GM18951 (cell line): ENCODE data around the gene PRSS23.
"Not testable (repeated sequence)": the region's sequence is repeated elsewhere in the genome, so short reads cannot be mapped to it uniquely, and the experiment has no call there.

Experiments
- POLR2A ChIP-seq: IDR thresholded peaks from 4 replicates; pipeline ENCODE4 v1.6.1; 2011; ENCODE audit warnings: mild to moderate bottlenecking; ENCODE audit not compliant: insufficient read length, insufficient read depth; ENCODE audit errors: extremely low read depth
- in situ Hi-C: fragments of 300-500 bp; cut with MboI; formaldehyde crosslinking; loops from one replicate; pipeline ENCODE4 v1.12.0; 2022; ENCODE audit warnings: low sequenced_read_pairs, mixed read lengths, inconsistent platforms; ENCODE audit not compliant: unreplicated experiment

Gene PRSS23, protein sequence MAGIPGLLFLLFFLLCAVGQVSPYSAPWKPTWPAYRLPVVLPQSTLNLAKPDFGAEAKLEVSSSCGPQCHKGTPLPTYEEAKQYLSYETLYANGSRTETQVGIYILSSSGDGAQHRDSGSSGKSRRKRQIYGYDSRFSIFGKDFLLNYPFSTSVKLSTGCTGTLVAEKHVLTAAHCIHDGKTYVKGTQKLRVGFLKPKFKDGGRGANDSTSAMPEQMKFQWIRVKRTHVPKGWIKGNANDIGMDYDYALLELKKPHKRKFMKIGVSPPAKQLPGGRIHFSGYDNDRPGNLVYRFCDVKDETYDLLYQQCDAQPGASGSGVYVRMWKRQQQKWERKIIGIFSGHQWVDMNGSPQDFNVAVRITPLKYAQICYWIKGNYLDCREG

DNA sequence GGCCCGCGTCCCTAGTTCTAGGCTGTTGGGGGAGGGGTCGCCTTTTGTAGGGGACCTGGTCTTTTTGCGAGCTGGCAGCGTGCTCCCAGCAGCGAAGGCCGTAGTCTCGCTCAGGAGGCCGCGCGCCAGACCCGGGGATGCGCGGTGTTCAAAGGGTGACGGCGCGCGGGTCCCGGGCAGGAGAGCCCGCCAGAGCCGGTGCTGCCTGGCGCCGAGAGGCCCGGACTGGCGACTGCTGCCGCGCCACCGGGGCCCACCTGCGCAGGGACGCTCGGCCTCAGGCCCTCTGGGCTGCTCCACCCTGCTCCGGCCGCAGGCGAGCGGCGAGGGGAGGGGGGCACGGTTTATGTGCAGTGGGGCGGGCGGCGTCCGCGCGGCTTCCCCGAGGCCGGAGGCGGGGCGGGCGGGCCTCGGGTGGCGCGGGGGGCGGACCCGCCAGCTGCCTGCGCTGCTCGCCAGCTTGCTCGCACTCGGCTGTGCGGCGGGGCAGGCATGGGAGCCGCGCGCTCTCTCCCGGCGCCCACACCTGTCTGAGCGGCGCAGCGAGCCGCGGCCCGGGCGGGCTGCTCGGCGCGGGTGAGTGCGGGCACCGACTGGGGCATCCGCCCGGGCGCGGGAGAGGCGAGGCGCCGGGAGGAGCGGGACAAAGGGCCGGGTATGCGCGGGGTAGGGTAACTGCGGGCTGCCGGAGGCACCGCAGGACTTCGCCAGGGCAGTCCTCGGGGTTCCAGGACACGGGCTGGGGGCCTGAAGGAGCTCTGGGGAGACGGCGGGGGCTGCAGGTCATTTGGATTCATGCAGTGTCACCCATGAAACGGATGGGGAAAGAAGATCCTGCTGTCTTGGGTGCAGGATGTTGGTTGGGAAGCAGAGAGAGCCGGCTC lies at the start of gene PRSS23:
Gene PRSS23, plus strand, starts transcription at position 467 of the 884 bp plus-strand sequence. CDS start 7,102 bp downstream, outside the sequence.
- in situ Hi-C loops, result loop anchor here (25.0 kb wide), 1 partner anchor 1213 kb away; no protein-coding TSS in a partner anchor
- TF ChIP-seq POLR2A, result no peak

DNA sequence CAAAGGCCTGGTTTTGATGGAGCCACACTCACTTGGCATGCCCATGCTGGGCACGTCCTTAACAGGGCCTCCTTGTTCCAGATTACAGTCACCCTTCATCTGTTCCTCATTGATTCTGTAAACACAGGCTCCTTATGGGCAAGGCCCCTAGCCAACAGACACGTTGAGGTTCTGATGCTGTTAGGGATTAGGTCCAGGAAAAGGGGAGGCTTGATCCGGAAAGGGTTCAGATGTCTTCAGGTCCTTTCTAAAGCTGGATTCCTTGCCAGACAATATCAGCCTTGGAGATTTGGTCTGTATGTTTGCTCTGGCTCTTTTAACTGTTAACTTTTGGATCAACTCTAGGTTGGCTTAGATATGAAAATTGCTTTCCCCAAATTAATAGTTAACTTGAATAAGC lies 46.9 kb upstream of the PRSS23 start:
- TF ChIP-seq POLR2A, result no peak
- in situ Hi-C loops, result no loop called here

DNA sequence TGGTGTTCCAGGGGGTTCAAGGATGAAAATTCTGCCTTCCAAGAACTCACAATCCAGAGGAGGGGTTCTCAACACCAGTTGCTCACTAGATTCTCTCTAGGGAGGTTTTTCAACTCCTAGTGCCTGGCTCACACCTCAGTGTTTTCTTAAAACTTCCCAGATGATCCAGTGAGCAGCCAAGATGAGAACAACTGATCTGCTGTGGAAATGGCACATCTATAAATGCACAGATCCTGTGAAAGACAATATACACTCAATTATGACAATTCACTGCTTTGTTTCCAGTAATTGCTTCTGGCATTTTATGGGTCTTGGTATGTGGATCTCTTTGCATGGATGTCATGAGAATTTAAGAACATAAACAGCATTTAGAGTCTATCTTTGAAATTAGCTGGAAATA lies 45.2 kb upstream of the PRSS23 start:
- in situ Hi-C loops, result no loop called here
- no peak for TF ChIP-seq POLR2A

DNA sequence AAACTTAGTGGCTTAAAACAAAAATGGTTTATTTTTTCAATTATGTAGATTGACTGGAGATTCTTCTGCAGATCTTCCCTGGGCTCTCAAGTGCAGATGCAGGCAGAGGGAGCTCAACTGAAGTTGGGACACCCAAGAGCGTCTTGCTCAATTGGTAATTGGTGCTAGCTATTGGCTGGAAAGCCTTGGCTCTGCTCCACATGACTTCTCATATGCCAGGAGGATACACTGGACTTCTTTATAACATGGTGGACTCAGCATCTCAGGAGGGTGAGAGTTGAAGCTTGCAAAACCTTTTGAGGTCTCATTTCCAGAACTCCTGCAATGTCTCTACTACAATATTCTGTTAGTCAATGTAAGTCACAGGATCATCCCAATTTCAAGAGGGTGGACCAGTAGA lies 42.2 kb upstream of the PRSS23 start:
- in situ Hi-C loops, result no loop called here
- no peak for TF ChIP-seq POLR2A

DNA sequence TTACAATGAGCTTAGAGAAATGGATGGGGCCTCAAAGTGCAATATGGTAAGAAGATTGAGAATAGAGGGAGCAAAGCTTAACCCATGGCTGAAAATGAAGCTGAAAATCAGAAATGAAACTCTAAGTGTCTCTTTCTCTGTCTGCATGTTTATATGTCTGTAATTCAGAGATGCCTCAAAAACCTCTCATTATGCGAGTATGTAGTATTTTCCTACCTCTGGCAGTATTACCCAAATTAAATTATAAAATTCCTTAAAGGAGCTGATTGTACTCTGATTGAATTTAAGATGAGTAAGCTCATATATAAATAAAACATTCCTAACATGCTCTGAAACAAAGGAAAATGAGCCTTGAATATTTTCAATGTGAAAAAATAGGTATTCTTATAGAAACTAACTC lies 39.8 kb upstream of the PRSS23 start:
- no peak for TF ChIP-seq POLR2A
- in situ Hi-C loops, result no loop called here

DNA sequence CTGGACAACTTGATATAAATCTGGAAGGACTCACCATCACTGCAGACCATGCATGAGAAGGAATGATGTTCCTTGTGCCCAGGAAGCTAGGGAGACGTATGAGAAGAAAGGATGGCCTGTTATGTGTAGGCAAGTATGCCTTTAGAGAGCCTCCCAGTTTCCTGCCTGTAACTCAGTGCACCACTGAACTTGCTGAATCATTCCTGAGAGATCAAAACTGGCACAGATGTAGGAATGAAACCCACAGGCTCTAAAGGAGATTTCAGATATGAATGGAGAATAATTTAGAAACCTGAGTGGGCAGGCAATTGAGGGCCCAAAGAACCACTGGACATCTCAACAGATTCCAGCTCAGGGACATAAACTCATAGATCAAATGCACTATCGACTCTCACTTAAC lies 38.4 kb upstream of the PRSS23 start:
- TF ChIP-seq POLR2A, result no peak
- in situ Hi-C loops, result no loop called here

DNA sequence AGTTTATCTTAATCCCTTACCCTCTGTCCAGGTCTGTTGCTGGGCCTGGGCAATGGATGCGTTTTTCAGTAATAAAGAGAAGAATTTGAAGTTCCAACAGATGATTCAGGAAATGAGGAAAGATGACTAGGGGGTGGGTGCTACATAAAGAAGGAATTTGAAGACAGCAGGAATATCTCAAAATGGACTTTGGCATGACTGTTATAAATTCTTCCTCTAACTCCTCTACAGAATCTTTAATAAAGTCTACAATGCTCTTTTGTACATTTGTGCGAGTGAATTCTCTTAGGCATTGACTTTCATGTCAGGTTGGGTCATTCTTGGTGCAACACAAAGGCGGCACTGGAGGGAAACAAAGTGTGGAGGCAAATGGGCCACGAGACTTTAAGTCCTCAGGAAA lies 35.1 kb upstream of the PRSS23 start:
- in situ Hi-C loops, result no loop called here
- TF ChIP-seq POLR2A, result no peak

DNA sequence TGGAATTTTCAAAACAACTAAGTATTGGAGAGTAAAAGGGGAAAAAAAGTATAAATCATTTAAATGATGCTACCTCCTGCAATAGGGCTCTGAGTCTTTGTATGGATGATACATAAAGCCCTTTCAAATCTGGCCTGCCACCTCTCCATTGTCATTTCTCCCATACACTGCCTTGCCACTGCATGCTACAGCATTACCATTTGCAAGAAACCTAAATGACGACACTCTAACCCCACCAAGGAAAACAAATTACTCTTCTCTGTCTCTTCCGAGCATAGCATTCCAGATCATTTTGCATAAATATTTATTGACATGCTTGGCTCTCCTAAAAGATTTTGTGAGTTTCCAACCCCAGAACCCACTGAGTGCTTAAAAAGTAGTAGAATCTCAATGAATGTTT lies 34.5 kb upstream of the PRSS23 start:
- in situ Hi-C loops, result no loop called here
- TF ChIP-seq POLR2A, result no peak

DNA sequence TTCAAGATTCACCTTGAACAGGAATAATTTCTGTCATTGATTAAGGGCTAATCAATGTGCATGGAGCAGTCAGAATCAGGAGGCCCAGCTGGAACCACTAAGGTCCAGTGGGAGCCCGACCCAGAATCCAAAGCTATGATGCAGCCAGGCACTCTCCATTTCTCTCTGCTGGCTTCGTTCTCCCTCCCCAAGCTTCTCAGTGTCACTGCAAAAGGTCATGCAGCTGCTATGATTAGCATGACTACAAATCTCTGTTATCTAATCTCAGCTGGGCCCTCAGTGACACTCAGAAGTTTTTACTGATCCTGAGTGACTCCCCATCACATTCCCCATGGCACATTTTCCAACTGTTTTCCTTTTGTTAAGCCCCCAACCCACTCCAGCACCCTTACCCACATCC lies 31.1 kb upstream of the PRSS23 start:
- no peak for TF ChIP-seq POLR2A
- in situ Hi-C loops, result no loop called here

DNA sequence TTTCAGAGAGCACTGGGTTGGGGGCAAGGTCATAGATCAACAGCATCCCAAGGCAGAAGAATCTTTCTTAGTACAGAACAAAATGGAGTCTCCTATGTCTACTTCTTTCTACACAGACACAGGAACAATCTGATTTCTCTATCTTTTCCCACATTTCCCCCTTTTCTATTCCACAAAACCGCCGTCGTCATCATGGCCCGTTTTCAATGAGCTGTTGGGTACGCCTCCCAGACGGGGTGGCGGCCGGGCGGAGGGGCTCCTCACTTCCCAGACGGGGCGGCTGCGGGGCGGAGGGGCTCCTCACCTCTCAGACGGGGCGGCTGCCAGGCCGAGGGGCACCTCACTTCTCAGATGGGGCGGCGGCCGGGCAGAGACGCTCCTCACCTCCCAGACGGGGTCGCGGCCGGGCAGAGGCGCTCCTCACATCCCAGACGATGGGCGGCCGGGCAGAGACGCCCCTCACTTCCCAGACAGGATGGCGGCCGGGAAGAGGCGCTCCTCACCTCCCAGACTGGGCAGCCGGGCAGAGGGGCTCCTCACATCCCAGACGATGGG lies 29.8 kb upstream of the PRSS23 start:
- in situ Hi-C loops, result not testable (repeated sequence)

DNA sequence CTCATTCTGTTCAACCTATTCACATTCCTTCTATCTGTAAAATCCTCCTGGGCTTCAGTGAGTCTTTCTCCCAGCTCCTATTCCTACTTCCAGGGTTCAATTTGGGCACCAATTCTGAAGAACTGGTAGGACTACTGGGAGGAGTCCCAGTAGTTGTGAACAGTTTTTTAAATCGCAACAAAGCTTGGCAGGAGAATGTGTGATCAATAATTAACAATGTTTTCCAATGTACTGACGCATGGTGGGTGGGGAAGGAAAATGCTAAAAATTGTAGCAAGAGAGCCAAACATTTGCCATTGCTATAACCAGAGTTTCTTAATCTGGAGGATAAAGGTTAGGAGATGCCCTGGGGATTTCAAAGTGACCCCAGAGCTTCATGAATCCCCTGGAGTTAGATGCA lies 27.3 kb upstream of the PRSS23 start:
- in situ Hi-C loops, result no loop called here
- TF ChIP-seq POLR2A, result no peak

DNA sequence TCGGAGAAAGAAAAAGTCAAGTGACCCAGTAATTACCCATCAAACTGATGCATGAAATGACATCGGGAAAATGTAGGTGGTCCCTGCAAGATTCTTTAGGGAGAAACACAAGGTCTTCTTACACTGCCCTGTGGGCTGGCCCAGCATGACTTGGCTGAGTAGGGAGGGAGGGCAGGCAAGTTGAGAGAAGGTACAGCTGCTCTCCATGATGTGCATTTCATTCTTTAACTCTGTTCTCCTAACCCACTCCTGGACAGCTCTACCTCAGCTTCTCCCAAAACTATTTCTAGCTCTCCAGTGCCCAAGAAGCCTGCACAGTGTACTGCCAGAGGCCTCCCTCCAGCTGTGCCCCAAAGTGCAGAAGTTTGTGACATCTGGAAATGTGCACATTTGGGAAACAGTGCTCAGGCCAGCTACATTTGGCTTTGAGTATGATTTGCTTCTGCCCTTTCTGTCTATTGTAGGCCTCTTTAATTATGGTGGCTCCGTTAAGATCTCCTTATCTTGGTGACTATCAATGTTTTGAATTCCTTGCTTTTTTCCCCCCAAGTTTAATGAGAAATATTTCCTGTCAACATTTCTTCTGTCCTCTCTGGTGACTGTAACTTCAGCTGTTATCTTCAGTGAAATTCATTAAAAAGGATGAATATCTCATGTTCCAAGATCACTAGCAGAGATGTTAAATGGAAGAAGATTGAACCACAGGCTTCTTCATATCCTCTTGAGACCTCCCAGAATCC lies 26.7 kb upstream of the PRSS23 start:
- no peak for TF ChIP-seq POLR2A
- in situ Hi-C loops, result no loop called here

DNA sequence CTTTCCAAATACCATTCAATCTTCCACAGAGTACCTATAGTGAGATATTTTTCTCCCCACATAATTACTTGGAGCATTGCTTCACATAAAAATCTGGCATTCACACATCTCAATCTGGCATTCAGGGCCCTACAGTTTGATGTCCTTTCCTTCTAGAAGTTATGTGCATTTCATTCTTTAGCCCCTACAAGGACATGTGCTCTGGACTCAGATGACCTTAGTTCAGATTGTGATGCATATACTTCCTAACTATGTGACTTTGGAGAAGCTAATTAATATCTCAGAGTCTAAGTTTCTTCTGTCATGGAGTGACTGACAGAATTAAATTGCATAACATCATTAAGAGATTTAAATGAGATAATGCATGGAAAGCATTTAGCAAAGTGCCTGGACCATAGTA lies 25.9 kb upstream of the PRSS23 start:
- in situ Hi-C loops, result no loop called here

More for the DNA sequence above, 25.9 kb upstream of the PRSS23 start:
- no peak for TF ChIP-seq POLR2A
